WTC11 (cell line): ENCODE data around the gene TRMT10C. TPM values are rescaled to one million over a fixed set of nuclear protein-coding genes. Genes with fewer than 3 reads are reported as not detected.
A peak's percentile ranks its signal among the peaks of the same experiment; 100 is the strongest.

ENCODE experiments used
- ATAC-seq: fragments of 200-7000 bp; cut with Tn5 transposase; 2 replicates; pipeline ENCODE4 v1.10.0; 2021; ENCODE audit warnings: mild to moderate bottlenecking, moderate library complexity
- CTCF ChIA-PET: fragments of 300-600 bp; sonication (Branson Sonifier 250); formaldehyde crosslinking; loops from one replicate; lab custom pipeline; 2021; ENCODE audit warnings: antibody characterized with exemption; lab: Charles Lee
- POLR2A ChIA-PET: fragments of 350-600 bp; sonication (Branson Sonifier 250); formaldehyde crosslinking; loops from one replicate; lab custom pipeline; 2021; ENCODE audit warnings: antibody characterized with exemption; lab: Charles Lee
- DNase-seq: peaks from one replicate; pipeline ENCODE4 v3.0.0; 2021; ENCODE audit warnings: low spot score
- H3K27ac Mint-ChIP-seq: 2 replicates; pipeline ENCODE4 v1.8.0; 2021; ENCODE audit warnings: mixed read lengths
- H3K27me3 Mint-ChIP-seq: 2 replicates; pipeline ENCODE4 v1.8.0; 2021; ENCODE audit warnings: low read depth, mild to moderate bottlenecking, moderate library complexity, mixed read lengths
- H3K36me3 Mint-ChIP-seq: 2 replicates; pipeline ENCODE4 v1.8.0; 2021; ENCODE audit warnings: mixed read lengths
- H3K4me1 Mint-ChIP-seq: 2 replicates; pipeline ENCODE4 v1.8.0; 2022; ENCODE audit warnings: mixed read lengths
- H3K4me3 Mint-ChIP-seq: 2 replicates; pipeline ENCODE4 v1.8.0; 2021; ENCODE audit warnings: mild to moderate bottlenecking, moderate library complexity, mixed read lengths
- H3K9me3 Mint-ChIP-seq: 2 replicates; pipeline ENCODE4 v1.8.0; 2021; ENCODE audit warnings: mixed read lengths
- CREB1 ChIP-seq: sonication (generic); formaldehyde crosslinking; IDR thresholded peaks from 2 replicates; pipeline ENCODE4 v1.8.0; 2023; ENCODE audit warnings: mild to moderate bottlenecking, missing genetic modification reagents
- CREM ChIP-seq: sonication (generic); formaldehyde crosslinking; IDR thresholded peaks from 2 replicates; pipeline ENCODE4 v1.8.1; 2022; ENCODE audit warnings: mild to moderate bottlenecking, missing genetic modification reagents, moderate library complexity
- ETV6 ChIP-seq: sonication (generic); formaldehyde crosslinking; IDR thresholded peaks from 2 replicates; pipeline ENCODE4 v1.8.1; 2022; ENCODE audit warnings: mild to moderate bottlenecking, missing genetic modification reagents
- JAZF1 ChIP-seq: fragments of 250-450 bp; sonication (Bioruptor Pico); IDR thresholded peaks from 2 replicates; pipeline ENCODE4 v1.9.0; 2021; ENCODE audit warnings: moderate library complexity, mild to moderate bottlenecking, inconsistent platforms
- TEAD1 ChIP-seq: sonication (generic); formaldehyde crosslinking; IDR thresholded peaks from 2 replicates; pipeline ENCODE4 v1.8.0; 2022; ENCODE audit warnings: mild to moderate bottlenecking, missing genetic modification reagents
- total RNA-seq: library from RNA; stranded (reverse); gene quantifications from 3 replicates; pipeline ENCODE4 v1.2.3, GENCODE V29; 2021
- TF ChIP-seq, protein P1 (sequence below): sonication (generic); formaldehyde crosslinking; IDR thresholded peaks from 2 replicates; pipeline ENCODE4 v1.8.1; 2023; ENCODE audit warnings: mild to moderate bottlenecking, missing genetic modification reagents, borderline replicate concordance
- TF ChIP-seq, protein P2 (sequence below): sonication (generic); formaldehyde crosslinking; IDR thresholded peaks from 2 replicates; pipeline ENCODE4 v1.8.1; 2023; ENCODE audit warnings: mild to moderate bottlenecking, missing genetic modification reagents, moderate library complexity
- TF ChIP-seq, protein P3 (sequence below): sonication (generic); formaldehyde crosslinking; IDR thresholded peaks from 2 replicates; pipeline ENCODE4 v1.8.1; 2023; ENCODE audit warnings: mild to moderate bottlenecking, missing genetic modification reagents
- TF ChIP-seq, protein P4 (sequence below): sonication (generic); formaldehyde crosslinking; IDR thresholded peaks from 2 replicates; pipeline ENCODE4 v1.8.1; 2023; ENCODE audit warnings: mild to moderate bottlenecking, moderate library complexity, missing genetic modification reagents
- TF ChIP-seq, protein P5 (sequence below): fragments of 250-450 bp; sonication (Bioruptor Pico); IDR thresholded peaks from 2 replicates; pipeline ENCODE4 v1.9.0; 2021; ENCODE audit warnings: mild to moderate bottlenecking

Gene TRMT10C
- total RNA-seq, 1 experiment from 2014 or later: 41.7 TPM

DNA sequence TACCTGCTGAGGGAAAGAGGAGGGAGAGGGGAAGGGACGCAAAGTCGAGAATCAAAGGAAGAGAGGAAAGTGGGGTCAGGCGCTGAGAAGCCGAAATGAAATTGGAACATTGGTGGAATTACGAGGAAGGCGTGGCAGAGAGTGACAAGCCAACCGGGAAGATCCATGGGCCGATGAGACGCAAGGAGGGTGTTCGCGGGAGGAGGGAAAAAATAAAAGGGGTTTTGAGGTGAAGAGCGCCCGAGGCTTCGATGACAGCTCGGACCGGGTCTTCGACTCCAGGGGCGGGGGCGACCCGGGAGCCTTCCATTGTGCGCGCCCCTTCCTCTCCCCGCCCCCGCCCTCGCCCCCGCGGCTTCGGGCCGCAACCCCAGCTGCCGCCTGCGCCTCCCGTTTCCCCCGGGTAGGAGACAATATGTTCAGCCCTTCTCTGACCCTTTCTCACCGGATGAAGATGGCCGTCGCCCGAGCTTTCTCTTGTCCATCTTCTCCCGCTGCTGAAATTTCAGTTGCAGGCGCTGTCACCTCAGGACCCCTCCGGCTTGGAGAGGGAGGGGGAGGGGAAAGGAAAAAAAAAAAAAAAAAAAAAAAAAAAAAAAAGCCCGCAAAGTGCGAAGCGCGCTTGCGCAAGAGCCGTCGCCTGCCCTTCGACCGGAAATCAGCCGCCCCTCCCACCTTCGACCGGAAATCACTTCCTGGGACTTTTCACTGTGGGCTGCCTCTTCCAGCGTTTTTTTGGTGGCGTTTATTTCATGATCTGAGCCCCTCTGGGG is 48.8 kb upstream of the TRMT10C start, which contains the start of gene SENP7 (continued):
- TF ChIP-seq, protein P1, sequence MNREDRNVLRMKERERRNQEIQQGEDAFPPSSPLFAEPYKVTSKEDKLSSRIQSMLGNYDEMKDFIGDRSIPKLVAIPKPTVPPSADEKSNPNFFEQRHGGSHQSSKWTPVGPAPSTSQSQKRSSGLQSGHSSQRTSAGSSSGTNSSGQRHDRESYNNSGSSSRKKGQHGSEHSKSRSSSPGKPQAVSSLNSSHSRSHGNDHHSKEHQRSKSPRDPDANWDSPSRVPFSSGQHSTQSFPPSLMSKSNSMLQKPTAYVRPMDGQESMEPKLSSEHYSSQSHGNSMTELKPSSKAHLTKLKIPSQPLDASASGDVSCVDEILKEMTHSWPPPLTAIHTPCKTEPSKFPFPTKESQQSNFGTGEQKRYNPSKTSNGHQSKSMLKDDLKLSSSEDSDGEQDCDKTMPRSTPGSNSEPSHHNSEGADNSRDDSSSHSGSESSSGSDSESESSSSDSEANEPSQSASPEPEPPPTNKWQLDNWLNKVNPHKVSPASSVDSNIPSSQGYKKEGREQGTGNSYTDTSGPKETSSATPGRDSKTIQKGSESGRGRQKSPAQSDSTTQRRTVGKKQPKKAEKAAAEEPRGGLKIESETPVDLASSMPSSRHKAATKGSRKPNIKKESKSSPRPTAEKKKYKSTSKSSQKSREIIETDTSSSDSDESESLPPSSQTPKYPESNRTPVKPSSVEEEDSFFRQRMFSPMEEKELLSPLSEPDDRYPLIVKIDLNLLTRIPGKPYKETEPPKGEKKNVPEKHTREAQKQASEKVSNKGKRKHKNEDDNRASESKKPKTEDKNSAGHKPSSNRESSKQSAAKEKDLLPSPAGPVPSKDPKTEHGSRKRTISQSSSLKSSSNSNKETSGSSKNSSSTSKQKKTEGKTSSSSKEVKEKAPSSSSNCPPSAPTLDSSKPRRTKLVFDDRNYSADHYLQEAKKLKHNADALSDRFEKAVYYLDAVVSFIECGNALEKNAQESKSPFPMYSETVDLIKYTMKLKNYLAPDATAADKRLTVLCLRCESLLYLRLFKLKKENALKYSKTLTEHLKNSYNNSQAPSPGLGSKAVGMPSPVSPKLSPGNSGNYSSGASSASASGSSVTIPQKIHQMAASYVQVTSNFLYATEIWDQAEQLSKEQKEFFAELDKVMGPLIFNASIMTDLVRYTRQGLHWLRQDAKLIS (CRISPR knock-in tag): no peak
- peak; percentile 73 for TF ChIP-seq TEAD1 (CRISPR knock-in tag)

DNA sequence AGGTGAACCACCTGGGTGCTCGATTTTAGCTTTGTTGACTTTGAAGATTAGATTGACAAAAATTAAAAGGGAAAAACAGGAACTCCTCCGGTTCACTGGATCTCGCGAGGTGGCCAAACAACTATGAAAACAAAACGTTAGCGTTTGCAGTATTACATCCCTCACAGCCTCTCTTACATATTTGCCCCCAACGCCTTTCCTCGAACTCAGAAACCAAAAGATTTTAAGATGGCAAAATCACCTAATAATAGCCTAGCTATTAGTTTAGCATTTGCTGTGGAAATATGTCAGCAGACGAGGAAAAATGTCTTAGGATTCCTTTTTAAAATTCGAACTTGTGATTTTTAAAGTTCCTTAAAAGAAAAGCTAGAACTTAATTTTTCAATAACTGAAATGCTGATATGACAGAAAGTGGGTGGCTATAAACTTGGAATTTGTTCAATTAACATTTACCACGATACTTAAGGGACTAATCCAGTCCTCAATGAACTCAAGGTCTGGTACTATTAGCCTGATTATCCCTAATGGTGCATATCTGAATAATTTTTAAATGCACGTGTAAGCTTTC is 48.2 kb upstream of the TRMT10C start:
- TF ChIP-seq, protein P2, sequence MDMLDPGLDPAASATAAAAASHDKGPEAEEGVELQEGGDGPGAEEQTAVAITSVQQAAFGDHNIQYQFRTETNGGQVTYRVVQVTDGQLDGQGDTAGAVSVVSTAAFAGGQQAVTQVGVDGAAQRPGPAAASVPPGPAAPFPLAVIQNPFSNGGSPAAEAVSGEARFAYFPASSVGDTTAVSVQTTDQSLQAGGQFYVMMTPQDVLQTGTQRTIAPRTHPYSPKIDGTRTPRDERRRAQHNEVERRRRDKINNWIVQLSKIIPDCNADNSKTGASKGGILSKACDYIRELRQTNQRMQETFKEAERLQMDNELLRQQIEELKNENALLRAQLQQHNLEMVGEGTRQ (CRISPR knock-in tag): no peak
- no peak for TF ChIP-seq CREB1 (CRISPR knock-in tag)
- TF ChIP-seq CREM (CRISPR knock-in tag): no peak
- TF ChIP-seq JAZF1 (CRISPR knock-in tag): no peak
- TF ChIP-seq, protein P3, sequence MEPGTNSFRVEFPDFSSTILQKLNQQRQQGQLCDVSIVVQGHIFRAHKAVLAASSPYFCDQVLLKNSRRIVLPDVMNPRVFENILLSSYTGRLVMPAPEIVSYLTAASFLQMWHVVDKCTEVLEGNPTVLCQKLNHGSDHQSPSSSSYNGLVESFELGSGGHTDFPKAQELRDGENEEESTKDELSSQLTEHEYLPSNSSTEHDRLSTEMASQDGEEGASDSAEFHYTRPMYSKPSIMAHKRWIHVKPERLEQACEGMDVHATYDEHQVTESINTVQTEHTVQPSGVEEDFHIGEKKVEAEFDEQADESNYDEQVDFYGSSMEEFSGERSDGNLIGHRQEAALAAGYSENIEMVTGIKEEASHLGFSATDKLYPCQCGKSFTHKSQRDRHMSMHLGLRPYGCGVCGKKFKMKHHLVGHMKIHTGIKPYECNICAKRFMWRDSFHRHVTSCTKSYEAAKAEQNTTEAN (CRISPR knock-in tag): no peak
- TF ChIP-seq ETV6 (CRISPR knock-in tag): no peak
- TF ChIP-seq, protein P4, sequence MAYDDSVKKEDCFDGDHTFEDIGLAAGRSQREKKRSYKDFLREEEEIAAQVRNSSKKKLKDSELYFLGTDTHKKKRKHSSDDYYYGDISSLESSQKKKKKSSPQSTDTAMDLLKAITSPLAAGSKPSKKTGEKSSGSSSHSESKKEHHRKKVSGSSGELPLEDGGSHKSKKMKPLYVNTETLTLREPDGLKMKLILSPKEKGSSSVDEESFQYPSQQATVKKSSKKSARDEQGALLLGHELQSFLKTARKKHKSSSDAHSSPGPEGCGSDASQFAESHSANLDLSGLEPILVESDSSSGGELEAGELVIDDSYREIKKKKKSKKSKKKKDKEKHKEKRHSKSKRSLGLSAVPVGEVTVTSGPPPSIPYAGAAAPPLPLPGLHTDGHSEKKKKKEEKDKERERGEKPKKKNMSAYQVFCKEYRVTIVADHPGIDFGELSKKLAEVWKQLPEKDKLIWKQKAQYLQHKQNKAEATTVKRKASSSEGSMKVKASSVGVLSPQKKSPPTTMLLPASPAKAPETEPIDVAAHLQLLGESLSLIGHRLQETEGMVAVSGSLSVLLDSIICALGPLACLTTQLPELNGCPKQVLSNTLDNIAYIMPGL (CRISPR knock-in tag): no peak
- TF ChIP-seq, protein P5, sequence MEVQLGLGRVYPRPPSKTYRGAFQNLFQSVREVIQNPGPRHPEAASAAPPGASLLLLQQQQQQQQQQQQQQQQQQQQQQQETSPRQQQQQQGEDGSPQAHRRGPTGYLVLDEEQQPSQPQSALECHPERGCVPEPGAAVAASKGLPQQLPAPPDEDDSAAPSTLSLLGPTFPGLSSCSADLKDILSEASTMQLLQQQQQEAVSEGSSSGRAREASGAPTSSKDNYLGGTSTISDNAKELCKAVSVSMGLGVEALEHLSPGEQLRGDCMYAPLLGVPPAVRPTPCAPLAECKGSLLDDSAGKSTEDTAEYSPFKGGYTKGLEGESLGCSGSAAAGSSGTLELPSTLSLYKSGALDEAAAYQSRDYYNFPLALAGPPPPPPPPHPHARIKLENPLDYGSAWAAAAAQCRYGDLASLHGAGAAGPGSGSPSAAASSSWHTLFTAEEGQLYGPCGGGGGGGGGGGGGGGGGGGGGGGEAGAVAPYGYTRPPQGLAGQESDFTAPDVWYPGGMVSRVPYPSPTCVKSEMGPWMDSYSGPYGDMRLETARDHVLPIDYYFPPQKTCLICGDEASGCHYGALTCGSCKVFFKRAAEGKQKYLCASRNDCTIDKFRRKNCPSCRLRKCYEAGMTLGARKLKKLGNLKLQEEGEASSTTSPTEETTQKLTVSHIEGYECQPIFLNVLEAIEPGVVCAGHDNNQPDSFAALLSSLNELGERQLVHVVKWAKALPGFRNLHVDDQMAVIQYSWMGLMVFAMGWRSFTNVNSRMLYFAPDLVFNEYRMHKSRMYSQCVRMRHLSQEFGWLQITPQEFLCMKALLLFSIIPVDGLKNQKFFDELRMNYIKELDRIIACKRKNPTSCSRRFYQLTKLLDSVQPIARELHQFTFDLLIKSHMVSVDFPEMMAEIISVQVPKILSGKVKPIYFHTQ (CRISPR knock-in tag): no peak
- H3K4me3 Mint-ChIP-seq: peak overlapping the region; percentile 95
- H3K27me3 Mint-ChIP-seq: no peaks in the 10 kb centered on the region
- H3K4me1 Mint-ChIP-seq: peaks cover 26% of the 10 kb centered on the region
- H3K36me3 Mint-ChIP-seq: no peaks in the 10 kb centered on the region
- DNase-seq: no peak
- ATAC-seq: no peak
- no peaks in the 10 kb centered on the region for H3K9me3 Mint-ChIP-seq
- POLR2A ChIA-PET: interaction anchor here (1.5 to 1.8 kb wide), 4 partner anchors 17 to 172 kb away, joined by 3 to 7 read pairs (median 3); partner anchors contain the start of gene PCNP
- H3K27ac Mint-ChIP-seq: peak overlapping the region; percentile 94
- CTCF ChIA-PET: no interaction called here
